T-cell (primary cell): ENCODE results near the gene CENPO. TPM values are rescaled to one million over a fixed set of nuclear protein-coding genes. Genes with fewer than 3 reads are reported as not detected.

Experiments used
- ATAC-seq, 4 experiments: fragments of 200-7000 bp in 3 of 4; fragments of 150-1000 bp in 1 of 4; cut with Tn5 transposase; replicated peaks in 1 of 4; 1 replicate in 3 of 4; 2 replicates in 1 of 4; pipeline ENCODE4 v1.10.0; 2021; ENCODE audit warnings: moderate library complexity in 3 of 4, mild to moderate bottlenecking in 2 of 4, moderate number of reproducible peaks in 1 of 4
- CTCF ChIA-PET, 2 donors: fragments of 300-600 bp; sonication (Branson Sonifier 250); formaldehyde crosslinking; loops; one replicate each; lab custom pipeline; 2022; ENCODE audit warnings: antibody characterized with exemption in 2 of 2; lab: Charles Lee
- POLR2A ChIA-PET, 2 donors: fragments of 300-600 bp; sonication (Branson Sonifier 250); formaldehyde crosslinking; loops; one replicate each; lab custom pipeline; 2022; ENCODE audit warnings: antibody characterized with exemption in 2 of 2; lab: Charles Lee
- DNase-seq, 35 experiments: peaks; one replicate each; pipeline versions ENCODE4 v3.0.0 to v3.0.0-alpha.2; 2013 to 2023
- H3K27ac ChIP-seq: one replicate; pipeline ENCODE4 v1.5.1; 2013; ENCODE audit warnings: low read length
- H3K27me3 ChIP-seq, 2 experiments: replicated peaks in 1 of 2; 1 replicate in 1 of 2; 2 replicates in 1 of 2; pipeline versions ENCODE4 v1.6.1 to v1.7.0; 2013; ENCODE audit warnings: low read length in 1 of 2, mixed read lengths in 1 of 2; ENCODE audit not compliant: control insufficient read depth in 2 of 2, insufficient read depth in 2 of 2; ENCODE audit errors: extremely low read depth in 1 of 2
- H3K36me3 ChIP-seq, 2 donors: 1 replicate in 1 of 2; 2 replicates in 1 of 2; pipeline versions ENCODE4 v1.6.1 to v1.7.0; 2013; ENCODE audit warnings: low read length in 1 of 2; ENCODE audit not compliant: control insufficient read depth in 2 of 2, insufficient read depth in 1 of 2; ENCODE audit errors: extremely low read depth in 1 of 2
- H3K4me1 ChIP-seq, 2 experiments: 1 replicate in 1 of 2; 2 replicates in 1 of 2; pipeline versions ENCODE4 v1.6.1 to v1.7.0; 2013; ENCODE audit warnings: low read length in 2 of 2, mixed read lengths in 1 of 2; ENCODE audit not compliant: insufficient read depth in 2 of 2, control insufficient read depth in 1 of 2; ENCODE audit errors: extremely low read depth in 1 of 2
- H3K4me3 ChIP-seq, 2 donors: 1 replicate in 1 of 2; 2 replicates in 1 of 2; pipeline versions ENCODE4 v1.5.1 to v1.7.0; 2013; ENCODE audit warnings: mild to moderate bottlenecking in 2 of 2, low read length in 1 of 2, moderate library complexity in 1 of 2; ENCODE audit not compliant: control insufficient read depth in 1 of 2; ENCODE audit errors: extremely low read depth in 1 of 2
- H3K9me3 ChIP-seq: 2 replicates; pipeline ENCODE4 v1.7.0; 2013
- H3K27ac Mint-ChIP-seq, 2 donors: one replicate each; pipeline ENCODE4 v1.8.0; 2020 to 2021; ENCODE audit warnings: mild to moderate bottlenecking in 2 of 2, mixed read lengths in 2 of 2
- H3K27me3 Mint-ChIP-seq, 2 donors: one replicate each; pipeline ENCODE4 v1.8.0; 2021 to 2022; ENCODE audit warnings: mixed read lengths in 2 of 2
- H3K36me3 Mint-ChIP-seq: one replicate; pipeline ENCODE4 v1.8.0; 2021; ENCODE audit warnings: mixed read lengths
- H3K4me1 Mint-ChIP-seq, 3 donors: one replicate each; pipeline ENCODE4 v1.8.0; 2020 to 2022; ENCODE audit warnings: mixed read lengths in 3 of 3, mild to moderate bottlenecking in 1 of 3
- H3K4me3 Mint-ChIP-seq, 3 donors: one replicate each; pipeline ENCODE4 v1.8.0; 2020 to 2022; ENCODE audit warnings: mild to moderate bottlenecking in 3 of 3, mixed read lengths in 3 of 3, moderate library complexity in 3 of 3
- H3K9me3 Mint-ChIP-seq, 3 donors: one replicate each; pipeline ENCODE4 v1.8.0; 2020 to 2022; ENCODE audit warnings: mixed read lengths in 3 of 3
- WGBS: methylation state at CpG from one replicate; pipeline ENCODE4 v1.1.5; 2013; ENCODE audit warnings: missing lambda C conversion rate; ENCODE audit not compliant: insufficient coverage; 5-methylcytosine and 5-hydroxymethylcytosine counted together
- total RNA-seq, 35 experiments: library from RNA in 6 of 35; stranded (reverse) in 6 of 35; fragments of 120-200 nt in 1 of 35; gene quantifications; one replicate each; pipeline versions ENCODE4 v1.2.1 to v1.2.4 and lab custom pipeline; 2013 to 2026

CENPO gene, protein sequence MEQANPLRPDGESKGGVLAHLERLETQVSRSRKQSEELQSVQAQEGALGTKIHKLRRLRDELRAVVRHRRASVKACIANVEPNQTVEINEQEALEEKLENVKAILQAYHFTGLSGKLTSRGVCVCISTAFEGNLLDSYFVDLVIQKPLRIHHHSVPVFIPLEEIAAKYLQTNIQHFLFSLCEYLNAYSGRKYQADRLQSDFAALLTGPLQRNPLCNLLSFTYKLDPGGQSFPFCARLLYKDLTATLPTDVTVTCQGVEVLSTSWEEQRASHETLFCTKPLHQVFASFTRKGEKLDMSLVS
- total RNA-seq (1 to 10 TPM; 4.8 to 8.4 (median 6.4) TPM), total RNA-seq (lab: John Stamatoyannopoulos, UW) (3.9 to 49.3 (median 7.8) reads per million in 29 experiments)
- 4.8 TPM for total RNA-seq (2013)

GRCh38 chr2:24792874-24793760 is at the start of gene CENPO, which contains the start of gene PTRHD1:
Gene CENPO, plus strand, starts transcription at chr2:24793425. Its CDS starts 495 bp downstream, at chr2:24793920.
Gene PTRHD1, minus strand, starts transcription at chr2:24793391. Its CDS starts 14 bp downstream, at chr2:24793377.
- no peaks in the 10 kb centered on the region for H3K9me3 Mint-ChIP-seq
- under 1% methylated on average over 73 of the region's 74 CpGs for WGBS
- peak within 1 kb of the TSS; percentile 95 for H3K27ac ChIP-seq
- H3K27ac Mint-ChIP-seq = peak within 1 kb of the TSS; percentile 100
- H3K4me1 ChIP-seq = peaks cover 6 to 9% of the 10 kb centered on the region in 2 experiments
- no peaks in the 10 kb centered on the region for H3K9me3 ChIP-seq
- ATAC-seq (peak; percentile 96 to 99 (median 98)), DNase-seq (peak; percentile 89 to 97 (median 93))
- no peaks in the 10 kb centered on the region for H3K27me3 ChIP-seq
- H3K27me3 Mint-ChIP-seq = no peaks in the 10 kb centered on the region
- H3K4me1 Mint-ChIP-seq = peaks cover 20 to 26% (median 23%) of the 10 kb centered on the region in 3 donors
- H3K36me3 ChIP-seq = peaks cover 0 to 10% of the 10 kb centered on the region in 2 donors
- CTCF ChIA-PET = interaction anchor here (0.6 to 1.2 kb wide), 8 partner anchors 25 to 957 kb away, joined by 3 to 7 read pairs (median 4); partner anchors contain the start of gene ATAD2B (in 1 of the 2)
- POLR2A ChIA-PET = interaction anchor here in 1 of 2 donors (0.6 kb wide), 3 partner anchors 429 to 716 kb away, joined by 3 to 6 read pairs (median 3); no protein-coding TSS in a partner anchor
- peak within 1 kb of the TSS; percentile 88 to 97 for H3K4me3 ChIP-seq
- H3K4me3 Mint-ChIP-seq = peak within 1 kb of the TSS; percentile 95 to 97 (median 97)
- H3K36me3 Mint-ChIP-seq = peaks cover 25% of the 10 kb centered on the region

- no peak overlapping the region for H3K4me3 Mint-ChIP-seq
- no peak overlapping the region for H3K27ac ChIP-seq
- H3K9me3 Mint-ChIP-seq = no peaks in the 10 kb centered on the region
- H3K27me3 Mint-ChIP-seq = no peaks in the 10 kb centered on the region
- no peaks in the 10 kb centered on the region for H3K27me3 ChIP-seq
- ChIA-PET POLR2A (no interaction called here), CTCF (no interaction called here)
- H3K36me3 ChIP-seq = peaks cover 0 to 18% of the 10 kb centered on the region in 2 donors
- H3K36me3 Mint-ChIP-seq = peaks cover 28% of the 10 kb centered on the region
- H3K27ac Mint-ChIP-seq = no peak overlapping the region
- peaks cover 3 to 5% of the 10 kb centered on the region in 2 experiments for H3K4me1 ChIP-seq
- peak in 1 of 35 experiments; percentile 33 for DNase-seq
- ATAC-seq = peak in 2 of 4 experiments; percentile 36 to 50
- no peak overlapping the region for H3K4me3 ChIP-seq
- no peaks in the 10 kb centered on the region for H3K9me3 ChIP-seq
- peaks cover 19 to 23% (median 20%) of the 10 kb centered on the region in 3 donors for H3K4me1 Mint-ChIP-seq
- no CpG with 5 or more reads among the region's 3 CpGs for WGBS
Measured at GRCh38 chr2:24743924-24744323, 49.3 kb upstream of the CENPO start.

DNA sequence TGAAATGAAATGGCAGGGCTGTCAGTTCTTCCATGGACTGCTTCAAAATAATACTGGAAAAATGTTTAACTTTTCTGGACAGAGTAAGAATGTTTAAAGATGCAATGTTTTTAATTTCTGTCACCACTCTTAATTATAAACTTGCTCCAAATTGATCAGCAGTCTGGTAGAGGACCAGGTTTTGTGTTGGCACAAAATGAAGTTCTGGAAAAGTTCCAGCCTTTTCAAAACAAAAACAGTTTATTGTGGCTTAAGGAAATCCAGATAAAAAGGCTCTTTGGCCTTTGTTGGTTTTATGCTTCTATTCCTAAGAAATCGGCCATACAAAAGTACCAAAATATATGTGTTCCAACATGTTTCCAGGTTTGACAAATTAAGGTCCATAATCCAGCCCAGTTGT is 48.9 kb upstream of the CENPO start:
- Histone ChIP-seq H3K4me1 (peaks cover 3 to 7% of the 10 kb centered on the region in 2 experiments), H3K27ac (no peak overlapping the region), H3K27me3 (no peaks in the 10 kb centered on the region), H3K4me3 (no peak overlapping the region), H3K9me3 (no peaks in the 10 kb centered on the region), H3K36me3 (peaks cover 0 to 18% of the 10 kb centered on the region in 2 donors)
- Mint-ChIP-seq H3K4me3 (no peak overlapping the region), H3K27me3 (no peaks in the 10 kb centered on the region), H3K27ac (no peak overlapping the region), H3K9me3 (no peaks in the 10 kb centered on the region), H3K36me3 (peaks cover 32% of the 10 kb centered on the region), H3K4me1 (peaks cover 19 to 22% (median 20%) of the 10 kb centered on the region in 3 donors)
- CTCF ChIA-PET = no interaction called here
- POLR2A ChIA-PET = no interaction called here
- WGBS = no CpG with 5 or more reads among the region's 1 CpG
- DNase-seq (no peak), ATAC-seq (no peak)

- CTCF ChIA-PET = no interaction called here
- POLR2A ChIA-PET = no interaction called here
Measured at GRCh38 chr2:24745825-24746224, 47.4 kb upstream of the CENPO start.

GRCh38 chr2:24747299-24747698 is 45.9 kb upstream of the CENPO start:
- H3K4me1 Mint-ChIP-seq = peaks cover 12 to 20% (median 15%) of the 10 kb centered on the region in 3 donors
- no peak overlapping the region for H3K27ac Mint-ChIP-seq

More at GRCh38 chr2:24745825-24746224, 47.4 kb upstream of the CENPO start:
- Mint-ChIP-seq H3K27me3 (no peaks in the 10 kb centered on the region), H3K9me3 (no peaks in the 10 kb centered on the region), H3K4me1 (peaks cover 17 to 20% (median 19%) of the 10 kb centered on the region in 3 donors), H3K27ac (peak overlapping the region in 1 of 2 donors; percentile 28), H3K36me3 (peaks cover 41% of the 10 kb centered on the region), H3K4me3 (no peak overlapping the region)
- H3K9me3 ChIP-seq = no peaks in the 10 kb centered on the region
- no peaks in the 10 kb centered on the region for H3K27me3 ChIP-seq
- peaks cover 3 to 7% of the 10 kb centered on the region in 2 experiments for H3K4me1 ChIP-seq
- DNase-seq (peak in 1 of 35 experiments; percentile 20), ATAC-seq (no peak)
- peaks cover 0 to 18% of the 10 kb centered on the region in 2 donors for H3K36me3 ChIP-seq
- WGBS = 60% methylated on average over 2 of the region's 2 CpGs
- H3K4me3 ChIP-seq = no peak overlapping the region
- H3K27ac ChIP-seq = peak overlapping the region; percentile 4

More at GRCh38 chr2:24747299-24747698, 45.9 kb upstream of the CENPO start:
- no CpG with 5 or more reads among the region's 3 CpGs for WGBS
- DNase-seq (no peak), ATAC-seq (no peak)
- Mint-ChIP-seq H3K4me3 (no peak overlapping the region), H3K36me3 (peaks cover 35% of the 10 kb centered on the region), H3K9me3 (no peaks in the 10 kb centered on the region), H3K27me3 (no peaks in the 10 kb centered on the region)
- Histone ChIP-seq H3K27ac (no peak overlapping the region), H3K4me1 (peaks cover 3 to 7% of the 10 kb centered on the region in 2 experiments), H3K4me3 (no peak overlapping the region), H3K27me3 (no peaks in the 10 kb centered on the region), H3K36me3 (peaks cover 0 to 16% of the 10 kb centered on the region in 2 donors), H3K9me3 (no peaks in the 10 kb centered on the region)
- ChIA-PET CTCF (interaction anchor here in 1 of 2 donors (0.7 kb wide), 2 partner anchors 9 to 496 kb away, joined by 4 to 6 read pairs; no protein-coding TSS in a partner anchor), POLR2A (no interaction called here)
